Measurements from ENCODE around the gene SORBS1. TPM values are rescaled to one million over a fixed set of nuclear protein-coding genes. Genes with fewer than 3 reads are reported as not detected.

SORBS1 gene
- total RNA-seq, 1 donor from 2014 or later = 116 TPM

- Histone ChIP-seq H3K27me3 (no peaks in the 10 kb centered on the region), H3K4me3 (no peak overlapping the region), H3K9me3 (no peaks in the 10 kb centered on the region), H3K36me3 (no peaks in the 10 kb centered on the region), H3K4me1 (peaks cover 9% of the 10 kb centered on the region), H3K27ac (no peak overlapping the region)
- TF ChIP-seq POLR2AphosphoS5 (IDR thresholded peaks at IDR 0.05; ENCODE audit: insufficient read depth in 1 of 2, low read depth in 1 of 2) = no peak
- no peak for TF ChIP-seq POLR2A (IDR thresholded peaks at IDR 0.05)
- intact Hi-C loops (cut with DNase I) = loop anchor here (5.0 to 10.0 kb wide), 3 partner anchors 170 to 358 kb away; no protein-coding TSS in a partner anchor
- no peak for DNase-seq (ENCODE audit: extremely low spot score in 2 of 2)
Measured at GRCh38 chr10:95602382-95602781, 41.2 kb upstream of the SORBS1 start.

GRCh38 chr10:95601116-95601719, 40.0 kb upstream of the SORBS1 start:
- Histone ChIP-seq H3K27me3 (no peaks in the 10 kb centered on the region), H3K4me3 (no peak overlapping the region), H3K27ac (no peak overlapping the region), H3K9me3 (no peaks in the 10 kb centered on the region), H3K4me1 (peaks cover 9% of the 10 kb centered on the region), H3K36me3 (no peaks in the 10 kb centered on the region)
- intact Hi-C loops (cut with DNase I) = loop anchor here (5.0 to 10.0 kb wide), 3 partner anchors 169 to 356 kb away; no protein-coding TSS in a partner anchor
- TF ChIP-seq POLR2A (IDR thresholded peaks at IDR 0.05) (no peak), POLR2AphosphoS5 (IDR thresholded peaks at IDR 0.05; ENCODE audit: insufficient read depth in 1 of 2, low read depth in 1 of 2) (peak in 1 of 2 donors; percentile 70)
- TF ChIP-seq, protein P1, sequence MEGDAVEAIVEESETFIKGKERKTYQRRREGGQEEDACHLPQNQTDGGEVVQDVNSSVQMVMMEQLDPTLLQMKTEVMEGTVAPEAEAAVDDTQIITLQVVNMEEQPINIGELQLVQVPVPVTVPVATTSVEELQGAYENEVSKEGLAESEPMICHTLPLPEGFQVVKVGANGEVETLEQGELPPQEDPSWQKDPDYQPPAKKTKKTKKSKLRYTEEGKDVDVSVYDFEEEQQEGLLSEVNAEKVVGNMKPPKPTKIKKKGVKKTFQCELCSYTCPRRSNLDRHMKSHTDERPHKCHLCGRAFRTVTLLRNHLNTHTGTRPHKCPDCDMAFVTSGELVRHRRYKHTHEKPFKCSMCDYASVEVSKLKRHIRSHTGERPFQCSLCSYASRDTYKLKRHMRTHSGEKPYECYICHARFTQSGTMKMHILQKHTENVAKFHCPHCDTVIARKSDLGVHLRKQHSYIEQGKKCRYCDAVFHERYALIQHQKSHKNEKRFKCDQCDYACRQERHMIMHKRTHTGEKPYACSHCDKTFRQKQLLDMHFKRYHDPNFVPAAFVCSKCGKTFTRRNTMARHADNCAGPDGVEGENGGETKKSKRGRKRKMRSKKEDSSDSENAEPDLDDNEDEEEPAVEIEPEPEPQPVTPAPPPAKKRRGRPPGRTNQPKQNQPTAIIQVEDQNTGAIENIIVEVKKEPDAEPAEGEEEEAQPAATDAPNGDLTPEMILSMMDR (IDR thresholded peaks at IDR 0.05) = peak; percentile 92 to 97 (median 95)
- DNase-seq (ENCODE audit: extremely low spot score in 2 of 2) = no peak

GRCh38 chr10:95600158-95600557, 39.0 kb upstream of the SORBS1 start:
- peaks cover 4% of the 10 kb centered on the region for H3K4me1 ChIP-seq
- no peaks in the 10 kb centered on the region for H3K27me3 ChIP-seq
- intact Hi-C loops (cut with DNase I) = loop anchor here (5.0 to 10.0 kb wide), 3 partner anchors 168 to 355 kb away; no protein-coding TSS in a partner anchor
- H3K27ac ChIP-seq = no peak overlapping the region
- DNase-seq (ENCODE audit: extremely low spot score in 2 of 2) = no peak
- no peak overlapping the region for H3K4me3 ChIP-seq
- H3K36me3 ChIP-seq = no peaks in the 10 kb centered on the region
- H3K9me3 ChIP-seq = no peaks in the 10 kb centered on the region
- TF ChIP-seq POLR2AphosphoS5 (IDR thresholded peaks at IDR 0.05; ENCODE audit: insufficient read depth in 1 of 2, low read depth in 1 of 2) (no peak), POLR2A (IDR thresholded peaks at IDR 0.05) (no peak)
- TF ChIP-seq, protein P1 (IDR thresholded peaks at IDR 0.05) = no peak

- Histone ChIP-seq H3K27me3 (no peaks in the 10 kb centered on the region), H3K4me3 (no peak overlapping the region), H3K4me1 (no peaks in the 10 kb centered on the region), H3K36me3 (no peaks in the 10 kb centered on the region), H3K9me3 (no peaks in the 10 kb centered on the region), H3K27ac (no peak overlapping the region)
- DNase-seq (ENCODE audit: extremely low spot score in 2 of 2) = no peak
- TF ChIP-seq POLR2AphosphoS5 (IDR thresholded peaks at IDR 0.05; ENCODE audit: insufficient read depth in 1 of 2, low read depth in 1 of 2) (no peak), POLR2A (IDR thresholded peaks at IDR 0.05) (no peak)
- TF ChIP-seq, protein P1 (IDR thresholded peaks at IDR 0.05) = no peak
- intact Hi-C loops (cut with DNase I) = no loop called here
Measured at GRCh38 chr10:95597788-95598187, 36.6 kb upstream of the SORBS1 start.

DNA sequence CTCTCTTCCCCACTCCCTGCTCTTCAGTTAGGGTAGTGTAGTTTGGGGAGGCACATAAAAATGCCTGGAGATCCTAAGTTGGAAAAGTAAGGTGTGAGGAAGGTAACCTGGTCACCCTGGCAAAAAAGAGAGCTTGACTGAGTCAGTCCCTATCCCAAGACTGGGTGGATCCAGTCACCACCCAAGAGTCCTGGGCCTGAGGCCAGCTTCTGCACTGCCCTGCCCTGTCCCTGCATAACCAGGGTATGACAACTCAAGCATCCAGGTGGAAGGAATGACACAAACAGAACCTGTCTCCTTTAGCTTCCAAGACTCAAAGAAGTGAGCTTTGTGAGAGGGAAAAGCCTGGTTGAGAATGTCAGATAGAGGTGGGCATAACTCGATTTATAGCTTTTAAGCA, 26.9 kb upstream of the SORBS1 start:
- Histone ChIP-seq H3K36me3 (no peaks in the 10 kb centered on the region), H3K27ac (no peak overlapping the region), H3K4me3 (no peak overlapping the region), H3K9me3 (no peaks in the 10 kb centered on the region), H3K4me1 (no peaks in the 10 kb centered on the region), H3K27me3 (no peaks in the 10 kb centered on the region)
- intact Hi-C loops (cut with DNase I) = no loop called here
- TF ChIP-seq, protein P1 (IDR thresholded peaks at IDR 0.05) = no peak
- no peak for TF ChIP-seq POLR2A (IDR thresholded peaks at IDR 0.05)
- peak in 1 of 2 donors; percentile 17 for TF ChIP-seq POLR2AphosphoS5 (IDR thresholded peaks at IDR 0.05; ENCODE audit: insufficient read depth in 1 of 2, low read depth in 1 of 2)
- DNase-seq (ENCODE audit: extremely low spot score in 2 of 2) = no peak
